ENCODE data around the gene MAML2.

DNA sequence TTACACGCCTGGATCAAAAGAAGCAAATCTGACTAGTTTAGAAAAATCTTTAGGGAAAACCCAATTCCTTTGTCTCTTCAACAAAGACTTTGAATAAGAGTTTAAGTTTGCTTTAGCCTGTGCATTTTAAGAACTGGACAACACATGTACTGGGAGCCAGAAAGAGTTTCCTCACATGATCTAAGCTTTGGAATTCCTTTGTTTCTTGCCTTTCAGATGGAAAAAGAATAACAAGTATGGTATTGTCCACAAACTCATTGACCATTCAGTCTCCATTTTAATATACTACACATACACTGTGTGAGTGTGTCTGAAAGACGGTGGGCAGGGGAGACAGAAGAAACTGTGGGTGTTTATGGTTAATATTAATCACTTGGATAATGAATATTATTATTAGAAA is 205.6 kb downstream of the MAML2 start:
- TF ChIP-seq, protein P1, sequence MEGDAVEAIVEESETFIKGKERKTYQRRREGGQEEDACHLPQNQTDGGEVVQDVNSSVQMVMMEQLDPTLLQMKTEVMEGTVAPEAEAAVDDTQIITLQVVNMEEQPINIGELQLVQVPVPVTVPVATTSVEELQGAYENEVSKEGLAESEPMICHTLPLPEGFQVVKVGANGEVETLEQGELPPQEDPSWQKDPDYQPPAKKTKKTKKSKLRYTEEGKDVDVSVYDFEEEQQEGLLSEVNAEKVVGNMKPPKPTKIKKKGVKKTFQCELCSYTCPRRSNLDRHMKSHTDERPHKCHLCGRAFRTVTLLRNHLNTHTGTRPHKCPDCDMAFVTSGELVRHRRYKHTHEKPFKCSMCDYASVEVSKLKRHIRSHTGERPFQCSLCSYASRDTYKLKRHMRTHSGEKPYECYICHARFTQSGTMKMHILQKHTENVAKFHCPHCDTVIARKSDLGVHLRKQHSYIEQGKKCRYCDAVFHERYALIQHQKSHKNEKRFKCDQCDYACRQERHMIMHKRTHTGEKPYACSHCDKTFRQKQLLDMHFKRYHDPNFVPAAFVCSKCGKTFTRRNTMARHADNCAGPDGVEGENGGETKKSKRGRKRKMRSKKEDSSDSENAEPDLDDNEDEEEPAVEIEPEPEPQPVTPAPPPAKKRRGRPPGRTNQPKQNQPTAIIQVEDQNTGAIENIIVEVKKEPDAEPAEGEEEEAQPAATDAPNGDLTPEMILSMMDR (conservative IDR thresholded peaks at IDR 0.05; ENCODE audit: low read depth in 2 of 2) = no peak
- TF ChIP-seq POLR2AphosphoS5 (IDR thresholded peaks at IDR 0.05; ENCODE audit: low read depth) (no peak), ZNF331 (CRISPR knock-in tag; IDR thresholded peaks at IDR 0.05; ENCODE audit: low read depth) (no peak)

Data from GM23338 (cell line).